GM21360 (cell line): ENCODE results near the gene ENDOV.

Experiments used
- ATAC-seq: cut with Tn5 transposase; IDR thresholded peaks from one replicate; pipeline ENCODE4 v1.9.1; 2021; ENCODE audit warnings: mild to moderate bottlenecking, moderate library complexity; ENCODE audit not compliant: unreplicated experiment

The ENDOV gene

GRCh38 chr17:80464486-80464885, 49.5 kb downstream of the ENDOV start:
- no peak for ATAC-seq

DNA sequence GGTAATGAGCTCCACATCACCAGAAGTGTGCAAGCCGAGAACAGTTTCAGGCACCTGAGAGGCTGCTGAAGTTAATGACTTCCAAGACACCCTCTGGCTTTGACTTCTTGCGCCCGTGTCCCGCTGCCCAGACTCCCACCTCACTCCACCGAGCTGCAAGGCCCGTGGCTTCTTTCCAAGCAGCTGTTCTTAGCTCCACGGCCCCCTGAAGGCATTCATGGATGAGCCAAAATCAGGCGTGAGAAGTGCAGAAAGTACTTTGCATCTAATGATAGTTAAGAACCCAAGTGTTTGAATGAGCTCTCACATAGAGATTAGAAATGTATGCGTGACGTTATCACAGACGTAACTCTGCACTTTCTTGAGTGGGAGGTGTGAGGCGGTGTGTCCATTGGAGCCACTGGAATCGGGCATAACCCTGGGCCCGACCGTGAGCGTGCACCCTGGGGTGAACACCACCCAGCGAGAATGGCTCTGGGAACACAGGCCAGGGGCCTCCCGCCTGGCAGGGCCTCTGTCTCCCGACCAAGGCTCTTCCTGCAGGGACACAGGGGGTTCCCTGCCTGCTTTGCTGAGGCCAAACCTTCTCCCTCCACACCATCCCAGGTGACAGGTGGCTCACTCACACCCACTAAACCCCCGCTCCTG, 50.5 kb downstream of the ENDOV start:
- no peak for ATAC-seq

GRCh38 chr17:80466188-80466705, 51.3 kb downstream of the ENDOV start:
- no peak for ATAC-seq

DNA sequence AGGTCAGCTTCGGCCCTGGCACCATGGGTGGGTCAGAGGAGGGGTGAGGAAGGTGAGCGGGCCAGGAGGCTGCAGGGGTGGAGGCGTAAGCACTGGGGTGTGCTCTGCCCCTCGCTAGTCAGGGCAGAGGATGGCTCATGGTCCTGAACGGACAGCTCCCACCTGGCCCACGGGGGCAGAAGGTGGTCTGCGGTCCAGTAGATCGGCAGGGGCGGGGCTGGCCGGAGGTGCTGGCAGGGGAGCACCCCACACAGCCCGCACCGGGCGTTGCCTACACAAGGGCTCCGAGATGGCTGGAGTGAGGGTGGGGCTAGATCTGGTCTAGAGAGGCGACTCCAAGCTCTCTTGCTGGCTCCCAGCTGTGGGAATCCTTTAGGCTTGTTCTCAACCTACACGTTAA, 53.3 kb downstream of the ENDOV start:
- no peak for ATAC-seq

DNA sequence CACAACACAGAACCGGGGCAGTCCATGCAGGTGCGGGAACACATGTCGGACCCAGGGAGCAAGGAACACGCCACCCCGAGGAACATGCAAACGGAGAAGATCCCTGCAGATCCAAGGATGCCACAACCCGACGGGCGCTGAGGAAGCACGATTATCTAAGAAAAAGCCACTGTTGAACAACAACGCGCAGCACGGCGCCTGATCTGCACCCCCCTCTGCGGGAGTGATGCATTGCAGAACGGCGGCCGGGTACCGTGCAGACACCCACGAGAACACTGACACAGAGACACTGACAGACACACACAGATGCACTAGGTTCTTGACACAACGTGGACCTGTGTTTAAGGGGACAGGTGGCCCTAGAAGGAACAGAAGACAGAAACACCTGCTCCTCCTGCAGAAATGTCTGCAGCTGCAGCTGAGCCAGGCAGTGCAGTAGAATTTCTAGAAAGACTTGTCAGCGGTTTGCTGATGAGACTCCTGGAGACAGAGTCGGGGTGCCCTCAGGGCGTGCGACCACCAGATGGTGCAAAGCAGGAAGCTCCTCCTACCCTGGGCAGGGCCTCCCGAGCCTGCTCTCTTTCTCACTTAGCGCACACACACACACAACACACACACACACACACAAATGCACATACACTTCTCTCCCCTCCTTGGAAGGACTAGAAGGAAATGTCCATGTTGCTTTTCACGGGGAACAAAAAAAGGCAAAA, 54.0 kb downstream of the ENDOV start:
- ATAC-seq = no peak

- no peak for ATAC-seq
Observed at GRCh38 chr17:80469667-80470066, 54.7 kb downstream of the ENDOV start.

DNA sequence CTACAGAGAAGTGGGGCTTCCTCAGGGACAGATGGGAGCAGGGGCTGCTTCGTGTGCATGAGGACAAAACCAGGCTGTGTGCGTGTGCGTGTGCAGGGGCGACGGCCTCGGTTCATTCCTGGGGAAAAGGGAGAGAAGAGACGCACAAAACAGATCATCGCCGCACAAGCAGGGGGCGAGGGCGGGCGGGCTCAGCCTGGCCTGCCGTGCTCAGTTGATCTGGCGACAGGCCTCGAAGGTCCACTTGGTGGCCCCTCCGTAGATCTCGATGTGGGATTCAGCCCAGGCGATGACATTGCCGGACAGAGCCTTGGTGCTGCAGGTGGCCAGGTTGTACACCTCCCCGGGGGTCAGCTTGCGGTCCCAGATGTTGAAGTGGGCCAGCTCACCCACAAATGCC, 55.6 kb downstream of the ENDOV start:
- no peak for ATAC-seq

DNA sequence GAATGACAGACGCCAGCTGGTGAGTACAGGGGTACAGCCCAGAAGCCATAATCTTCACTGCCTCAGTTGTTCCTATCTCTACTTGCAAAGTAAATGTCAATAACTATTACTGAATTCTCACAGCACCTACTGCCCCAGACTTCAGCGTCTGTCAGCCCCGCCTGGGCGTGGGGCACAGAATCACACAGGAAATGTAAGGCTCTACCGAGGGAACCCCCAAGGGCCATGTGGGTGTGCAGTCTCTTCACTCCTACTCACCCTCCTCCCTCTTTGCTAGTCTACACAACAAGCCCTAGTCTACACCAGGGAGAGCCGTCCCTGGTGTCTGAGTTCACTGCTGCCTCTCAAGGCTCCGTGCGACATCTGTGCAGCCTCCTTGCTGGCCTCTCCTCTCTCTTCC, 57.0 kb downstream of the ENDOV start:
- ATAC-seq = no peak

DNA sequence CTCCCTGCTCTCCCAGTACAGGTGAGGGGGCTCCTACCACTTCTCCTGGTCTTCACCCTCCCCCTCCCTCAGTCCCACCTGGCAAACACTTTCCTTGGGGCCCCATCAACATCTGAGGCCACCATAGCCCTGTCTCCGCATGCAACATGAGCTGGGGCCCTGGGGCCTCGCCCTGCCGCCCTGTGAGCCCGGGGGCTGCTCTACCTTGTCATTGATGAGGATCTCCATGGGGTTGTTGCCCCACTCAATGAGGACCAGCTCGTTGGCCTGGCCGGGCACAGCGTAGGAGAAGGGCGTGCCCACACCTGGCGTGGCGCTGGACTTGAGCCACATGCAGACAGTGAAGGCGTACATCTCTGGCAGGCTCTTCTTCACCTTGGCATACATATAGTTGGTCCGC, 58.0 kb downstream of the ENDOV start:
- ATAC-seq = no peak

DNA sequence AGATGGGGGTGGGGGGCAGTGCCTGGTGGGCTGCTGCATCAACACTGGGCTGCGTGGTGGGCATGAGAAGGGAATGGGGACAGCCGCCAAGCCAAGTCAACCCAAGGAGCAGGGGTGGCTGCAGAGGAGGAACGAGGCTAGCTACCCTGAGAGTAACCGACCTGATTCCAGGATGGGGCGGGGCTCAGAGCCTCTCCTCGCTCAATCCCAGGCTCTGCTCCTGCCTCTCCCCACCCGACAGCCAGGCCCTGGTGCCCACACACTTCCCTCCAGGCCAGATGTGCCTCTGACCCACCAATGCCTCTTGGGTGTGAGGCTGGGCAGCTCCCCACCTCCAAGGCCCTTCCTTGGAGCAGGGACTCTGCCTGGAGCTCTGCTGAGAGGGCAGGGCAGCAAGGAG, 58.7 kb downstream of the ENDOV start:
- ATAC-seq = no peak

DNA sequence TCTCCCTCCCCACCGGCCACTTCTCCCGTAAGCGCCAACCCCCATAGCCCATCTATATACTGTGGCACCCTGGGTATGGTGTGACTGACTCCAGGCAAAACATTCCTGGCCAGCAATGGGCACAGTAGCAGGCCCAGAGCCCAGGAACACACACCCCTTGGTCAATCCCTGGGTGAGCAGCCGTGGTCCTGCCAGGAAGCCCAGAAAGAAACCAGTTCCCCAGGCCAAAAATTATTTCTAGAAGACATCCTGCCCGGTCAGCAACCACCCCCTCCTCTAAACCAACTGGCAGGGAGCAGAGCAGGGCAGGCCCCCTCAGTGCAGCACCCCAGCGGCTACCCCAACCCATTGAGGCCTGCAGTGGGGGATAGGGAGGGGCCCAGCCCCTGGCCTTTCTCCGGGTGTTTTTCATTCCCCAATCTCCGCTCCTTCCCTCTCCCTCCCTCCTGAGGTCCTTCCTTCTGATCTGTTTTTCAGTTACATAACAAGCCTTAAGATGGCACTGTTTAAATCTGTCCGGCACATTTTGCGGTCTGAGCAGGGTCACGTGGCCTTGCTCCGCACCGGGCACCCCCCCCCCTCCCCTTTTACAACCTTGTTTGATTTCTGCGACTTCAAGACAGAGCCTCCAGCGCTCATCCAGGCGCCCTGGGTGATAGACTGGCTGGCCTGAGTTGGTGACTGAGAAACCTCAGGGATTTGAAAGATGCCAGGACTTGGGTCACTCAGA, 59.4 kb downstream of the ENDOV start:
- ATAC-seq = no peak

DNA sequence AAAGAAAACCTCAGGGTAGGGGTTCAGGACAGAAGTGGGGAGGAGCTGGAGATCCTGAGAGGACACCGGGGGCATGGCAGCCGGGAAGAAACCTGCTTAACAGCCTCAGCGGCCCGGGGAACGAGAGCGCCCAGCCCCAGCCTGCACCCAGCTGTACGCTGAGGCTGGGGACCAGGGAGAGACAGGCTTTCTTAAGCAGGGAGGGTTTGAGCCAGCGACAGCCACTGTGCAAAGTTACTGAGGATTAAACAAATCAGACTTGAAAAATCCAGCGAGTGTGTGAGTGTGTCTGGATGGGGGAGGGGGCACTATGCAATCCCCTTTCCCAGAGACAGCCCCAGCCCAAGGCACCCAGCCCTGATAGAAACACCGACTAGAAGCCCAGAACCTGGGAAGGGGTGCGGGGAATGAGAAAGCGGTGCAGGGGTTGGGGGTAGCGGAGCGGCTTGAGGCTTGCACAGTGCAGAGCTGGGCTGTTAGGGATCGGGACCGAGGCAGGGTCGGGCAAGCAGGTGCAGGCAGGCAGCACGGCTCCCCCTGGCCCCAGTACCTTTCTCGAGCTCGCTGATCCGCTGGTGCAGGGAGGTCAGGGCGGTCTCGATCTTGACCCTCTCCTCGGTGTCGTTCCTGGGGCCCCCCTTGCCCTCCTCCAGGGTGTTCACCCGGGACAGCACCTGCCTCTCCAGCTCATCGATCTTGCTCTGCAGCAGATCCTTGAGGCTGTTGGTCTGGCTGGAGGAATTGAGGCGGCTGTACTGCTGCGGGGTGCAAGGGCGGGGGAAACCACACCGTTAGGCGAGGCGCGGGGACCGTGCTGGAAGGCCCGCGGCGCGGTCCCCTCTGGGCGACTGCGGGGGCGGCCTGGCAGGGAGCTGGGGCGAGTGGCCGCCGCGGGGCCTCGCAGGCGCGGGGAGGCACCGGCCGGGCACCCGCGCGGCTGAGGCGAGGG, 60.3 kb downstream of the ENDOV start:
- no peak for ATAC-seq

DNA sequence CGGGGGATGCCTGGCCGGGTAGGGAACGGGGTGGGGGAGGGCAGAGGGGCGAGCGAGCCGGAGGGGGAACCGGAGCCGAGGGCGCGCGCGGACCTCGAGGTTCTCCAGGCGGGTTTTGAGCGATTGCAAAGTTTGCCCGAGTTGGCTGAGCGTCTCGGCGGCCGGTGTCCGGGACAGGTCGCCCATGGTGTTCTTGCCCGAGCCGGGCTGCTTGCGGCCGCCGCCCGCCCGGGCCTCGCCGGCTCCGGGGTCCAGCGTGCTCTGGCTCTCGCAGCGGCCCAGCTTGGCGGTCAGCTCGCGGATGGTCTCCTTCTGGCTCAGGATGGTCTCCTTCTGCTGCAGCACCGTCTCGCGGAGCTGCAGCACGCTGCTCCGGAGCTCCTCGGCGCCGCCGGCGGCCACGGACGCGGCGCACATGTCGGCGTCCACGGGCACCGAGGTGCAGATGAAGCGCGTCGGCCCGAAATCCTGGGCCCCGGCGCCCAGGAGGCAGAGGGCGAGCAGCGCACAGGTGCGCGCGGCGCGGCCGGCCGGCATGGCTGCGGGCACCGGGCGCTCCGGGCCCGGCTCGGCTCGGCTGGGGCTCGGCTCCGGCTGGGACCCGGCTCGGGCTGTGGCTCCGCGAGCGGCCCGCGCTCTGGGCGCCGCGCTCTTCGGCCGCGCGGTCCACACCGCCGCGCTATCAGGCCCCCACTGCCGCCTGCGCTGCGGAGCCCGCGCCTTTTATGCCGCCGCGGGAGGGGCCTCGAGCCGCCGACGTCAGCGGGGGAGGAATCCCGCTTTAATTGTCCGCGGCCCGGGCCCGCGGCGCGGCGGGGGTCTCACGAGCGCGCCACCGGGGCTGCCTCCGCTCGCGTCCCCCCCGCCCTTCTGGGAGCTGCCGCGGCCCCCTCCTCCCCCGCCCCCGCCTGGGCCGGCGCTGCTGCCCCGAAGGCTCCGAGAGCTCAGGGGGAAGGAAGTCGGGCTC, 61.2 kb downstream of the ENDOV start, which contains the start of gene NPTX1:
TSS of gene NPTX1 (minus strand) at position 698 of the 967 bp plus-strand sequence. CDS start at position 537, 161 bp downstream.
- no peak for ATAC-seq

- no peak for ATAC-seq
Observed at GRCh38 chr17:80476877-80477646, 62.1 kb downstream of the ENDOV start.

DNA sequence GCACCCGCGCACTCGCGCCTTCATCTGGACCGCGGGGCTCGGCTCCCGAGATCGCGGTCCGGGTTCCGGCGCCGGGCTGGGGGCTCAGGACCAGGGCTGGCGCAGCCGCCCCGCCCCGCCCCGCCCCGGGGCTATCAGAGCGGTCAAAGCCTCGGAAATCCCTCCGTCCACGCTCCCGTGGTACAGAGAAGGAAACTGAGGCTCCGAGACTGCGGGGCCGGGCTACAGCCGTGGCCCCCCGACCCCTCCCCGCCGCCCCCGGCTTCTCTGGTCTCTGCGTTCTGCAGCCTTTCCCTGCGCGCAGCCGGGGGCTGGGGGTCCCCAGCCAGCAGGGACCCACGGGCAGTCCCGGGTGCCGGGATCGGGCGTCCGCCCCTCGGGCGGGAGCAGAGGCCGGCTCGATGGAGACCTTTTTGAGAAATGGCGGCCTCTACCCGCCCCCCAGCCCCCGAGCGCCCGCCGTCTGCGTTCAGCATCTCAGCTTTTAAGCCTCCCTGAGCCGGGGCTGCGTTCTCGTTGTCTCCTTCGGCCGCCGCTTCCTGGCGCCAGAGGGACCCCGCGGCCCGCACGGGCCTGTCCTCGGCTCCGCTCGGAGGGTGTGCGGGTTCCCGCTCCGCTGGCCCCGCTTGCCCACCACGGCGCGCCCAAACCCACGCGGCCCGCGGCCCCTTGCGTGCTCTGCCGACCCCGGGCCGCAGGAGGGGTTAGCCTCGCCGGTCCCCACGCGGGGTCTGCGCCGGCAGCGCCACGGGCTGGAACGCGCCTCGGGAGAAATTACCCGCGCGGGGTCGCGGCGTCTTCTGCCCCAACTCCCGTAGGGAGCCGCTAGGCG, 62.9 kb downstream of the ENDOV start:
- ATAC-seq = no peak

GRCh38 chr17:80478487-80479245, 63.7 kb downstream of the ENDOV start:
- no peak for ATAC-seq

DNA sequence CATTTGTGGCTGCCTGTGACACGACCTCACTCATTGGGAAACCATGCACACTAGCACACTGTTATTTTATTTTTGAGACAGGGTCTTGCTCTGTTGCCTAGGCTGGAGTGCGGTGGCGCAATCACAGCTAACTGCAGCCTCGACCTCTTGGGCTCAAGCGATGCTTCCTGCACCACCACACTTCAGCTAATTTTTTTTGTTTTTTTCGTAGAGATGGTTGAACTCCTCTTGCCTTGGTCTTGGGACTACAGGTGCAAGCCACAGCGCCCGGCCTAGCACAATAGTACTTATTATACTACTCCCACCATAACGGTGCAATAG, 64.2 kb downstream of the ENDOV start:
- no peak for ATAC-seq
